M059J (cell line): Measurements from ENCODE around the gene ANAPC16. TPM values are rescaled to one million over a fixed set of nuclear protein-coding genes. Genes with fewer than 3 reads are reported as not detected.
A peak's percentile ranks its signal among the peaks of the same experiment; 100 is the strongest.
"Not testable (repeated sequence)": the region's sequence is repeated elsewhere in the genome, so short reads cannot be mapped to it uniquely, and the experiment has no call there.

Source experiments
- DNase-seq: peaks from one replicate; pipeline ENCODE4 v3.0.0-alpha.2; 2012; ENCODE audit warnings: low read depth
- total RNA-seq: library from RNA; depleted of rRNA; stranded (reverse); fragments of >200 nt; shearing (Covaris generic); gene quantifications from 2 replicates; pipeline ENCODE4 v1.2.3, GENCODE V29; 2014; rRNA removed

Gene ANAPC16
- total RNA-seq = 69.8 and 82.3 TPM in 2 replicates

DNA sequence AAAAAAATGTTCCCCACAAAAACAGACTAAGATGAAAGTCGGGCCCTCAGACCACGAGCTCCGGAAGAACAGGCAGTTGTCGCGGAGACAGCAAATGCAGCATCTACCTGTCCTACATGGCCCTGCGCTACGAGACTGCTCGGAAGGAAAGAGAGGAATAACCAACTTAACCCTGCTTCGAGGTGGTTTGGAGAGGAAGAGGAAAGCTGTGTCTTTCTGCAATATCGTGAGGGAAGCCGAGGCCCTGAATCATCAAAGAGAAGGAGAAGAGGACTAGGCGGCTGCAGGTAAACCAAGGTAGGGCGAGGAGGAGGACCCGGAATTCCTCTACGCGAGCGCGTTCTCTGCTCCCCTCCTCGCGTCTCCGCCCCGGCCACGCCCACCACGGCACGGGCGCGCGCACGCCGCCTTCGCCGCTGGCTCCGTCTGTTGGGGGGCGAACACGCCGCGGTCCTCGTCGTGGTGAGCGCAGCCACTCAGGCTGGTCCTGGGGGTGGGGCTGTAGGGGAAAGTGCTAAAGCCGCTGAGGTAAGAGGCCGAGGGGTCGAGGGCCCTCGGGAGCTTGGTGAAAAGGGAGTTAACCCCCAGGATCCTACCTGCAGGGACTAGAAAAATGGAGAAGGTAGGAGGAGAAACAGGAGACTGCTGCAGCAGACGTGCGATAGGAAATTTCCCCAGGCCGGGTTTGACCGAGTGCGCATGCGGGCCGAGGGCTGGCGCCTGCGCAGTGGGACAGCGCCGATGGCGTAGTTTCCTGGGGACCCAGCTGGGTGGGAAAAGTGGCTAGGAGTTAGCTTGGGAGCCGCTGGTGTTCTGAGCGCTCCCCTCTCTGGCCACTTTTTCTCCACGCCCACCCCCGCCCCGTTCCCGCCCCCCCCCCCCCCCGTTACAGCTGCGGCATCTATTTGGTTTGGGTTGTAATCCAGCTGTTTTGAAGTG is at the start of gene ANAPC16, which contains the start of gene ASCC1:
Gene ANAPC16 (plus strand): TSS at position 402 of the 939 bp plus-strand sequence. CDS start 7,903 bp downstream, outside the sequence.
Gene ASCC1 (minus strand): TSS at position 666 of the 939 bp plus-strand sequence. CDS start 2,978 bp downstream, outside the sequence.
- DNase-seq = peak; percentile 88

DNA sequence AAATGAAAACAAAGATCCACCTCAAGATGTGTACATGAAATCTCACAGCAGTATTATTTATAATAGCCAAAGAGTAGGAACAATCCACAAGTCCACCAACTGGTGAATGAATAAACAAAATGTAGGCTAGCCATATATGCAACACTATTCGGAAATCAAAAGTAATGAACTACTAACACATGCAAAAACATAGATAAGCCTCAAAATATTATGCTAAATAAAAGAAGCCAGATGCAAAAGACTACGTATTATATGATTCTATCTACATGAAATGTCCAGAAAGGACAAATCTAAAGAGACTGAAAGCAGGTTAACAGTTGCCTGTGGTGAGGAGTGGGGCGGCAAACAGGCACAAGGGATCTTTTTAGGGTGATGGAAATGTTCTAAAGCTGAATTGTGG is 48.7 kb upstream of the ANAPC16 start:
- DNase-seq = no peak

DNA sequence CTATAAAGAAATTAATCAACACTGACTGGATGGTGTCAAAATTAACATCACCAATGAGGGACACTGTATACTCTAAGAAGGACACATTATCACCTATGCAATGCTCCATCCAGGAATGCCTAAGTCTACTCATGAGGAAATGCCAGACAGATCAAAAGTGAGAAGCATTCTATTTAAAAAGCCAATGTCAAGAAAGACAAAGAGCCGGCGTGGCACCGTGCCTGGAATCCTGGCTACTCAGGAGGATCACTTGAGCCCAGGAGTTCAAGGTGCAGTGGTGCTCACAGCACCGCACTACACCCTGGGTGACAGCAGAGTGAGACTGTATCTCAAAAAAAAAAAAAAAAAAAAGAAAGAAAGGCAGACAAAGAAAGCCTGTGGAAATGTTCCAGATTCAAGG is 45.5 kb upstream of the ANAPC16 start:
- peak; percentile 85 for DNase-seq

DNA sequence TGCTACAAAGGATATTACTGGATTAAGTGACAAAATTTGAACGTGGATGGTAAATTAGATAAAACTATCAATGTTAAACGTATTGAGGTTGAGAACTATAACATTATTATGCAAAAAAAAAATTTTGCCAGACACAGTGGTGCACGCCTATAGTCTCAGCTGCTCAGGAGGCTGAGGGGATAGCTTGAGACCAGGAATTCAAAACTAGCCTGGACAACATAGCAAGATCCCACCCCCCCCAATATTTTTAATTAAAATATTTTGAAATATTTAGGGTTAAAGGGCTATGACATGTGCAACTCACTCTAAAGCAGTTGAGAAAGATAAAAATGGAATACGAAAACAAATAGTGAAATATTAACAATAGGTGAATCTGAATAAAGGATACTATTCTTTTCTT is 45.1 kb upstream of the ANAPC16 start:
- DNase-seq = no peak

DNA sequence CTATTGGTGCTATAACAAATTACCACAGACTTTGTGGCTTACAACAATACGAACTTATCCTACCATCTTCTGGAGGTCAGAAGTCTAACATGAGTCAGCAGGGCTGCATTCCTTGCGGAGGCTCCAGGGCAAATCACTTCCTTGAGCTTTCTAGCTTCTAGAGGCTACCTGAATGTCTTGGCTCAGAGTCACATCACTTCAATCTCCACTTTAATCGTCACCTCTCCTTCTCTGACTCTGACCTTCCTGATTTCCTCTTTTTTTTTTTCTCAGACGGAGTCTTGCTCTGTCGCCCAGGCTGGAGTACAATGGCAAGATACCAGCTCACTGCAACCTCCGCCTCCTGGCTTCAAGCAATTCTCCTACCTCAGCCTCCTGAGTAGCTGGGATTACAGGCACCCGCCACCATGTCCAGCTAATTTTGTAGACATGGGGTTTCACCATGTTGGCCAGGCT is 44.6 kb upstream of the ANAPC16 start:
- peak; percentile 99 for DNase-seq

DNA sequence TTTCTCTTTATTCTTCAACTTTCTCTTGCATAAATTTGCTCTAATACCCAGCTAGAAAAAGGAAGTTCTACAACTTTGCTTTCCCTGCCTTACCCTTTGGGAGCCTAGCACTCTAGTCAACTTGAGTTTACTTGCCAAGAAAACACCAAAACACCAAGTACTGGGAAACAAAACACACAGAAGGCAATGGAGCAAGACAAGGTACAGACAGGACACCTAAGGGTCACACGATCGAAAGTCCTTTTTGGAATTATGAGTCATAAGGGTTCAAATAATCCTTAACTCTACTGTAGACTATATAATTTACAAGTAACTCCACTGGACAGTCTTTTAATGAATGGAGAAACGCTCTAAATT is 42.6 kb upstream of the ANAPC16 start:
- DNase-seq = peak; percentile 65

DNA sequence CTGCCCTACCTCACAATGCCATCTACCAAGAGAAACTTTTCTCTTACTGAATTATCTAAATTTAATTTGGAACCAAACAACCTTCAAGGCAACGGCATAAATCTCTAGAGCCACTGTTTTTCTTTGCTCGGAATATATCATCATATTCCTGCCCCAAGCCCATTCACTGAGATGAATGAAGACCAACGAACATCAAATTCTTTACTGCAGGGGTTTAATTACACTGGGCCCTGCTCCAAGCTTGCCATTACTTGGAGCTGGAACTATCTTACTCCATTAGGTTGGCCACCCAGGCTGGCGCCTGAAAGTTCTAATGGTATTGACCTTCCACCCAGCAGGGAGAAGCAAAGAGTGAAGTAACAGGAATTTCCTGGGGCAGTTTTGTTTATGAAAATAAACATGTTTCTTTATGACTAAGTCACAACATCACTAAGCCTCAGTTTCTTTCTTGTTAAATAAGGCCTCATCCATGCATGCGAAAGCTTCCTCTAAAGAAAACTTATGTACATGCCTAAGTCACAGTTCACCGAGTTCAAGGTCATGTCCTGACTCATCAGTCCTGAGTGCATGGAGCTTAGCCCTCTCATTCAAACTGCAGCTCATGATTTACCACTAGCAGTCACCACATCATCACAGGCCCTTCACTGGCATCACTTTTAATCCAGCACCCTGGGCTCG is 42.1 kb upstream of the ANAPC16 start:
- peak; percentile 92 for DNase-seq

DNA sequence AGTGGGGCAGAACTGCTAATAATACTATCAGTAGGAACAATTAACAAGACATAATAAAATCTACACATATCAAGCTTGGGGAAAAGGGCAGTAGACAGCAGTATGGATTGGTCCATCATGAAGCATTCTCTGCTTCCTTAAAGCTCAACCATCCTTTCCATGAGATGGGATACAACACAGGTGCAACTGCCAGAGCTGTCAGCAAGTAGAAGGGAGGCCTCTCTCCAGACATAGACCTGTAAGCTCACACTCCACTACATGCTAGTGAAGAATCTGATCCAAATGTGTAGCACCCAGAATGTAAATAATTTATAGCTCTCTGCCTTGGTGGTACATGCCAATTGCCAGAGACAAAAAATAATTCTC is 41.5 kb upstream of the ANAPC16 start:
- DNase-seq = no peak

DNA sequence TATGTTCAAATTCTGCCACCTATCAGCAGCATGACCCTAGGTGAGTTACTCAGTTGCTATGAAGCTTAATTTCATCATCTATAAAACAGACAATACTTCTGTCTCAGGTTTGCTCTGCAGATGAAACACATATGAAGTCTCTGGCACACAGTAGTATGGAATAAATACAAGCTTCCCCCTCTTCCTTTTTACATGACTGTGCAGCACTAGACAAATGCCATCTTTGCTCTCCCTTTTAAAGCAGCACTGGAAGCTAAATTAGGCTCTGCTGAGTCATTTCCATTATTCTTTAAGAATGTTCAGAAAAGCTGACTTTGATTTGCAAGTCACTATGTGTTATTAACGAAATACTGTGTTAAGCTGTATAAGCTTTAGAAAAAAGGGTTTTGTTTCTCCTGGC is 40.7 kb upstream of the ANAPC16 start:
- DNase-seq = peak; percentile 58

DNA sequence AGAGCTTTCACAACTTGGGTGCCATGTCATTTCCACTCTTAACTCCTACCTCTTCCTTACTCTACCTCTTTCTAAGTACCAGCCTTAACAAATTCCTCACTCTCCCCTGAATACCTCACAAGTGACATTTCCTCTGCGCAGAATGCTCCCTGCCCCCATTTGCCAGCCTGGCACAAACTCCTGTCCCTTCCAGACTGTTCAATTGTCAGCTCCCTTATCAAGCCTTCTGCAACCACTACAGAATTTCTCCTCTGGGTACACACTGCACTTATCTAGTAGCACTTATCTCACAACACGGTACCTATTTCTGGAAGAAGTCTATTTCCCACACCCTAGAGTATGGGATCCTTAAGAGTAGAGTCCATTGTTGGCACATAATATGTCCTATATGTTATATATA is 39.1 kb upstream of the ANAPC16 start:
- DNase-seq = no peak

DNA sequence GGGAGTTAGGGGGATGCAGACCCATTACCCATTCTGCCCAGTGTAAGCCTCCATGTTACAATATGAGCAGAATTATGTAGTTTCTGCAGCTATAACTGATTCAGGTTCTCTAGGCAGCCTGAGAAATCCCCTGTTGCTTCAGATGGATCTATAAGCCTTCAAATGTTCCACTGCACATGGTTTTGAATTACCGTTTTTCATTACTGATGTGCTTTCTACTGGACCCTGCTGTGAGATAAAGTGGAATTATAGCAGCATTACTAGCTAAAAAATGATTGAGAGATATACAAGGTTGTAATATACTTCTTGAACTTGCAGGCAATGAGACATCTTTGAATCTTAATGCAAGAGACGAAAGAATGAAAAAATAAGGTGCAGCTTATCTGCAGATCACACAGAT is 38.4 kb upstream of the ANAPC16 start:
- DNase-seq = no peak

DNA sequence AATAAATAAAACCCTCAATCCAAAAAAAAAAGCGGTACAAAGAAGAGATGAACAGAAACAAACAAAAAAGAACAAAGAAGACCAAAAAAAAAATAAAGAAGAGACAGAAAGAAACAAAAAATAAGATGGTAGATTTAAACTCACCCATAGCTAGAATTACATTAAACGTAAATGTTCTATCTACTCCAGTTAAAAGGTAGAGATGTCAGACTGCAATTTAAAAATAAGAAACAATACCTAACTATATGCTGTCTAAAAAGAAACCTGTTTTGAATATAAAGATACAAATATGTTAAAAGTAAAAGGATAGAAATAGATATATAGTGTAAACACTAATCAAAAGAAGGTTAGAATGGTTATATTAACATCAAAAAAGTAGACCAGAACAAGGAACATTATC is 31.7 kb upstream of the ANAPC16 start:
- no peak for DNase-seq

DNA sequence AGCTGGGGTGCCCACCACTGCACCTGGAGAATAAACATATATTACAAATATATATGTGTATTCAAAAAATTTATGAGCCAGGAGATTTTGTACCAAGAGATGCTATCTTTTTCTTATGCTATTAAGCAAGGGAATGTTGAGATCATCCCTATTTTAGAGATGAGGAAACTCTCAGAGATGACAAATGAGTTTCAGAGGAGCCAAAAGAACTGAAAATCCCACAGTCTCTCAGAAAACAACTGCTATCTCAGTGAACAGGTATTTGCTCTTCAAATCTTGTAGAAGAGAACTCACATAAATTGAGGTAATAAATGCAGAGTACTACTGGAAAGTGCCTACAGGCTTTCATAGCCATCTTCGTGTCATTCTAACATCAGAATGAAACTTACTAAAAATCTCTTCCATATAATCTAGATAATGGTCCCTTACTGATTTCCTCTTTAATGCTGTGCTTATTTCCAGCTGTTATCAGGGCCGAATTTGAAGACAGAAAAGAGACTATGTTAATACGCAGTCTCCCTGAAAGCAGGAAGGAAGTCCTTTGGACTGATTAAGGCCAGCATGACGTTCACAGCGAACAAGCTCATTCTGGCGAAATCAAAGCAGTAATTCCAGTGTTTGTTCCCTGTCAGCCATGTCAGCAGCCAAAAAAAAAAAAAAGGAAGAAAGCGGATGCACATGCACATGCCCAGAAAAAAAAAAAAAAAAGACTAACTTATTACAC is 29.4 kb upstream of the ANAPC16 start:
- DNase-seq = no peak

DNA sequence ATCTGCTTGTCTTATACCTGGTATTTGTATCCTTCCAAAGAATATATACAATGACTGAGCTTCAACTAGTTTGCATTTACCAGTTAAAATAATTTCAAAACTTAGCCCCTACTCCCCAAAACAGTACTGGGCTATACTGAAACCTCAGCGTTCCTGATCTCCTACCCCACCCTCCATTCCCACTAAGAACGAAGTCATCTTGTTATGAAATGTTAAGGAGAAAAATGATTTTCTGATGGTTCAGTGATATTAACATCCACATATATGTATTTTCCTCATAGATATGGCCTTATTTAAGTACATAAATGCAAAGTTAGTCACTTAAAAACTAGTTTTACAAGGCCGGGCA is 28.9 kb upstream of the ANAPC16 start:
- no peak for DNase-seq

DNA sequence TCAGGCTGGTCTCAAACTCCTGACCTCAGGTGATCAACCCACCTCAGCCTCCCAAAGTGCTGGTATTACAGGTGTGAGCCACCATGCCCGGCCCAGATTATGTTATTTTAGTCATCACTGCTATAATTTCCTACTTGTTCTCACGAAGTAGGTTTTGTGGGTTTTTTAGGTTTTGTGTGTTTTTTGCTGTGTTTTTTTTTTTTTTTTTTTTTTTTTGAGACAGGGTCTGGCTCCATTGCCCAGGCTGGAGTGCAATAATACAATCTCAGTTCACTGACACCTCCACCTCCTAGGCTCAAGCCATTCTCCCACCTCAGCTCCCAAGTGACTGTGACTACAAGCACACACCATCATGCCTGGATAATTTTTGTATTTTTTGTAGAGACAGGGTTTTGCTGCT is 20.9 kb upstream of the ANAPC16 start:
- no peak for DNase-seq

DNA sequence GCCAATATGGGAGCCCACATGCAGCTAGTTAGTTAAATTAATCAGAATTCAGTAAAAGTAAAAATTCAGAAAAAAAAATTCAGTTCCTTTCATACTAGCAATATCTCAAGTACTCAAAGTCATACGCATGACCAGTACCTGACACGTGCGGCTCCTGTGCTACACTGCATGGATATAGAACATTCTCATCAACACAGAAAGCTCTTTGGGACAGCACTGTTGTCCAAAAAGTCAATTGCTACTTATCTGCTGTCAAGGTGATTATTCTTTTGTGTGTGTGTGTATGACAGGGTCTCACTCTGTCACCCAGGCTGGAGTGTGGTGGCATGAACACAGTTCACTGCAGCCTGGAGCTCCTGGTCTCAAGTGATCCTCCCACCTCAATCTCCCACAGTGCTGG is 14.9 kb upstream of the ANAPC16 start:
- DNase-seq = no peak

DNA sequence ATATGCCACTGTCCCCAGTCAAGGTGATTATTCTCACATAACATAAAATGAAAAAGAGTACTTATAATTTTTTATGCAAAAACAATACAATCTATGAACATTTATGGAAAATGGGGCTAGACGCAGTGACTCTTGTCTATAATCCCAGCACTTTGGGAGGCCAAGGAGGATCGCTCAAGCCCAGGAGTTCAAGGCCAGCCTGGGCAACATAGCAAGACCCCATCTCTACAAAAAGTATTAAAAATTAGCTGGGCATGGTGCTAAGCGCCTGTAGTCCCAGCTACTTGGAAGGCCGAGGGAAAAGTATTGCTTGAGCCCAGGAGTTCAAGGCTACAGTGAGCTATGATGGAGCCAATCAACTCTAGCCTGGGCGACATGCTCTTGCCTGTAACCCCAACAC is 14.5 kb upstream of the ANAPC16 start:
- DNase-seq = no peak

DNA sequence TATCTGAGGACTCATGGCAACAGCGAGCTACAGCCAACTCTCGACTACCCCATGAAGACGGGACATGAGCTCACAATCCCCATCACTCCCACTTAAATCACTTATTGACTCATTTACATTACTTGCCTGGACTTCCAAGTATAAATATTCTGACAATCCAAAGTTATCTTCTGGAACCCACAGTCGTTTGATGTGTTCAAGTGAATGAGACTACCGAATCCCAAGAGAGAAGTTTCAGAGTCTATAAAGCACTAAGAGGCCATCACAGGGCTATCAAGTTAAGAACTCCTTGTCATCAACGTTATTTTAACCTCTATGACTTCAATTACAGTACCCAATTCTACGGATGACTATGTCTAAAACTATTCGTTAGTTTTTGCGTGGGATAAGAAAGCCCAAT is 11.5 kb upstream of the ANAPC16 start:
- DNase-seq = no peak

DNA sequence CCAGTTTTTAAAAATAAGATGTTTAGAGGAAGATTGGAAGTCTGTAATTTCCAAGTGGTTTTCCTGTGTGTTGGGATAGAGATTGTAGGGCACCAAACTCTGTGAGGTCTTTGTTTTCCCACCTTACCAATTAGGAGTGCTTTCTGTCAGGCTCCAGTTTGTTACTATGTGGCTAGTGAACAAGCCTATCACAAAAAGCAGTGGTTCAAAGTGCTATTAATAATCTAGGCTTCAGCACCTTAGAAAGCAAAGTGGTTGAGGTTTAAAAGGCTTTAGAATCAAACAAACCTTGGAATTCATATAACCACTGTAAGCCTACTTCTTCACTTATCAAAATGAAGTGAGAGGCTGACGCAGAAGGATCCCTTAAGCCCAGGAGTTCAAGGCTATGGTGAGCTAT is 11.1 kb upstream of the ANAPC16 start:
- no peak for DNase-seq

DNA sequence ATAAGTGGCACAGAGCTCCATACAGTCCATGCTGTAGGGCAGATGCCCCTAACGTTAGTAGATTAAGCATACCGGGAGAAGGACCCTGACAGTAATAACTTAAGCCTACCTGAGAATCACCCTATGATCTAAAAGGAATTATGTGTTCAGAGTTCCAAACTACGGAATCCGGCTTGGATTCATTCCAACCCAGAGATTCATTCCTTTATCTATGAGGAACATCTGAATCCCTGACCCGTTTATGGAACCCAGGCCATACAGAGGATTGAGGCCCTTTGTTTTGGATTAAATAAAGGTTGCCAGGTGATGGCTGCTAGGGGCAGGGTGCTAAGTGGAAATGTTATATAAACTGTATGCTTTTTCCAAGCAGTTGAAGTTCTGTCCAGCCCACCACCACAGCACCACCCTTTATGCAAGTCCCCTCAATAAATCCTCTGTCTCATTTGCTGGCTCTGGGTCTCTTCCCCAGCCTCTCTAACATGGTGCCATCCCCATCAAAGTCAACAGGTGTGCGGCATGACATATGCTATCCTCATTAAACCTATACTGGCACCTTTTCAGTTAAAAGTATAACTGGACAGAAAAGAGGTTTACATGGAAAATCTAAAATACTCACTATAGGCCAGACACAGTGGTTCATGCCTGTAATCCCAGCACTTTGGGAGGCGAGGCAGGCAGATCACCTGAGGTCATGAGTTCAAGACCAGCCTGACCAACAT is 9.1 kb upstream of the ANAPC16 start:
- no peak for DNase-seq

DNA sequence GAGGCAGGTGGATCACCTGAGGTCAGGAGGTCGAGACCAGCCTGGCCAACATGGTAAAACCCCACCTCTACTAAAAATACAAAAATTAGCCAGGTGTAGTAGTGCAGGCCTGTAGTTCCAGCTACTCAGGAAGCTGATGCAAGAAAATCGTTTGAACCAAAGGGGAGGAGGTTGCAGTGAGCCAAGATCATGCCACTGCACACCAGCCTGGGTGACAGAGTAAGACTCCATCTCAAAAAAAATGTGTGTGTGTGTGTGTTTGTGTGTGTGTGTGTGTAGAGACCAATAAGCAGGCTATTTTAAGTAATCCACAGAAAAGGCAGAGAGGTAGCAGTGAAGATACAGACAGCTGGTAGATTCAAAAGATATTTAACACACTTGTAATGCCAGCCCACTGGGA is 7.3 kb upstream of the ANAPC16 start:
- DNase-seq = not testable (repeated sequence)

DNA sequence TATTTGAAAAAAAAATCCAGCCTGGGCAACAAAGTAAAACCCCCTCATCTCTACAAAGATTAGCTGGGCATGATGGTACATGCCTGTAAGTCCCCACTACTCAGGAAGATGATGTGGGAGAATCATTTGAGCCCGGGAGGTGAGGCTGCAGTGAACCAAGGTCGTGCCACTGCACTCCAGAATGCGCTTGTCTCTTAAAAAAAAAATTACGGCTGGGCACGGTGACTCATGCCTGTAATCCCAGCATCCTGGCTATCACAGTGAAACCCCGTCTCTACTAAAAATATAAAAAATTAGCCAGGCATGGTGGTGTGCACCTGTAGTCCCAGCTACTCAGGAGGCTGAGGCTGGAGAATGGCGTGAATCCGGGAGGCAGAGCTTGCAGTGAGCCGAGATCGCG is 4.4 kb upstream of the ANAPC16 start:
- peak; percentile 48 for DNase-seq
